K562 (cell line): ENCODE results near the gene MAP4K1. TPM values are rescaled to one million over a fixed set of nuclear protein-coding genes. Genes with fewer than 3 reads are reported as not detected.

ENCODE experiments used
- ADNP ChIP-seq: fragments of 200-800 bp; sonication (Bioruptor generic); IDR thresholded peaks from 2 replicates; pipeline ENCODE4 v1.6.1; 2016; ENCODE audit warnings: missing genetic modification characterization, missing compliant biosample characterization
- ATF7 ChIP-seq: fragments of 450-650 bp; IDR thresholded peaks from 2 replicates; pipeline ENCODE4 v1.7.1; 2014; ENCODE audit warnings: mild to moderate bottlenecking, moderate library complexity
- CBFA2T2 ChIP-seq: fragments of 450-650 bp; conservative IDR thresholded peaks from 2 replicates; pipeline ENCODE4 v1.6.1; 2017; ENCODE audit warnings: mild to moderate bottlenecking
- HDAC1 ChIP-seq, 2 experiments: fragments of 450-650 bp; IDR thresholded peaks; 2 replicates each; pipeline ENCODE4 v1.6.1; 2016 to 2017; ENCODE audit warnings: inconsistent platforms in 1 of 2, mild to moderate bottlenecking in 1 of 2, moderate library complexity in 1 of 2
- MAZ ChIP-seq, 2 experiments: fragments of 450-650 bp in 1 of 2; sonication (generic) in 1 of 2; formaldehyde crosslinking; IDR thresholded peaks in 1 of 2; conservative IDR thresholded peaks in 1 of 2; 2 replicates each; pipeline versions ENCODE4 v1.4.0 to v1.5.0; 2020; ENCODE audit warnings: mild to moderate bottlenecking in 1 of 2, missing genetic modification reagents in 1 of 2
- MYC ChIP-seq, 2 experiments: fragments of 250-450 bp in 1 of 2; sonication (Bioruptor Pico) in 1 of 2; IDR thresholded peaks; 2 replicates each; pipeline versions ENCODE4 v1.5.1 to v1.6.1; 2012 to 2021; ENCODE audit warnings: low read depth in 2 of 2, borderline replicate concordance in 1 of 2, improper control_type of control experiment in 1 of 2, low read length in 1 of 2, mild to moderate bottlenecking in 1 of 2, moderate library complexity in 1 of 2
- NUFIP1 ChIP-seq: fragments of 450-650 bp; IDR thresholded peaks from 2 replicates; pipeline ENCODE4 v1.6.1; 2018; ENCODE audit not compliant: partially characterized antibody
- RAD21 ChIP-seq, 2 experiments: fragments of 250-450 bp in 1 of 2; fragments of 450-650 bp in 1 of 2; sonication (Bioruptor Pico) in 1 of 2; formaldehyde crosslinking in 1 of 2; IDR thresholded peaks in 1 of 2; conservative IDR thresholded peaks in 1 of 2; 2 replicates each; pipeline versions ENCODE4 v1.4.0 to v1.8.0; 2020 to 2022; ENCODE audit warnings: mild to moderate bottlenecking in 2 of 2, moderate library complexity in 1 of 2
- RBFOX2 ChIP-seq: fragments of 200-400 bp; formaldehyde crosslinking; IDR thresholded peaks from 2 replicates; pipeline ENCODE4 v1.6.1; 2017; ENCODE audit warnings: low read depth, mild to moderate bottlenecking, low read length, moderate library complexity
- SLC30A9 ChIP-seq: fragments of 250-450 bp; sonication (Bioruptor Pico); IDR thresholded peaks from 2 replicates; pipeline ENCODE4 v1.8.0; 2022; ENCODE audit warnings: mild to moderate bottlenecking, moderate library complexity
- SRF ChIP-seq, 2 experiments: fragments of 250-450, 450-650 bp in 1 of 2; sonication (Bioruptor Pico) in 1 of 2; sonication (generic) in 1 of 2; formaldehyde crosslinking; IDR thresholded peaks; 2 replicates each; pipeline versions ENCODE4 v1.5.0 to v1.5.1; 2020 to 2022; ENCODE audit warnings: mild to moderate bottlenecking in 1 of 2, missing genetic modification reagents in 1 of 2
- TCFL5 ChIP-seq: fragments of 250-450 bp; sonication (Bioruptor Pico); conservative IDR thresholded peaks from 2 replicates; pipeline ENCODE4 v1.6.1; 2021; ENCODE audit warnings: mild to moderate bottlenecking, moderate library complexity, matching md5 sums
- TFAP4 ChIP-seq: sonication (generic); formaldehyde crosslinking; IDR thresholded peaks from 2 replicates; pipeline ENCODE4 v1.8.0; 2022; ENCODE audit warnings: missing genetic modification reagents, mild to moderate bottlenecking, moderate library complexity, borderline replicate concordance
- TSHZ1 ChIP-seq: fragments of 250-450 bp; sonication (Bioruptor Pico); IDR thresholded peaks from 2 replicates; pipeline ENCODE4 v1.4.0; 2020; ENCODE audit warnings: mild to moderate bottlenecking, moderate library complexity
- ZBTB17 ChIP-seq: fragments of 450-650 bp; formaldehyde crosslinking; IDR thresholded peaks from 2 replicates; pipeline ENCODE4 v1.4.0; 2020; ENCODE audit warnings: mild to moderate bottlenecking
- ZNF24 ChIP-seq: fragments of 450-650 bp; IDR thresholded peaks from 2 replicates; pipeline ENCODE4 v1.6.1; 2016
- polyA plus RNA-seq, 8 experiments: library from polyadenylated mRNA; depleted of rRNA in 4 of 8; stranded (reverse) in 5 of 8; unstranded in 3 of 8; fragments of >200 nt; fragmentation: Nextera tagmentation in 2 of 8; fragmentation: Illumina TruSeq in 1 of 8; extraction: Ambion mirVana in 2 of 8; extraction: Trizol in 1 of 8; gene quantifications; 2 replicates each; pipeline versions ENCODE4 v1.2.1 to v1.2.3, GENCODE V29; 2011 to 2014; ENCODE audit warnings: inconsistent platforms in 1 of 8, missing spikeins in 1 of 8
- total RNA-seq, 7 experiments: library from RNA; depleted of rRNA in 6 of 7; stranded (reverse); fragments of >200 nt in 6 of 7; fragmentation: Illumina TruSeq in 2 of 7; extraction: Trizol in 2 of 7; gene quantifications; 2 replicates each; pipeline versions ENCODE4 v1.2.1 to v1.2.3, GENCODE V29; 2011 to 2021; ENCODE audit warnings: low replicate concordance in 1 of 7

Gene MAP4K1
- total and polyA plus RNA-seq, 9 of the 15 experiments (the other 6 are each of a cell fraction or from before 2014, with no cell fraction given) = 0.14 to 3.2 (median 0.73) TPM; not detected in 1

- TF ChIP-seq TFAP4 (CRISPR knock-in tag) (peak; percentile 85), ADNP (no peak), MAZ (CRISPR knock-in tag; conservative IDR thresholded peaks at IDR 0.05 in 1 of 2, IDR thresholded peaks at IDR 0.05 in 1 of 2) (peak; percentile 83 to 90), RAD21 (CRISPR knock-in tag; conservative IDR thresholded peaks at IDR 0.05 in 1 of 2, IDR thresholded peaks at IDR 0.05 in 1 of 2) (peak in 1 of 2 experiments; percentile 18; a peak in 2 of 4 replicates), CBFA2T2 (no peak), SRF (CRISPR knock-in tag; IDR thresholded peaks at IDR 0.05) (peak in 1 of 2 experiments; percentile 81; a peak in 2 of 4 replicates), NUFIP1 (no peak), MYC (IDR thresholded peaks at IDR 0.05; ENCODE audit: low read depth, low read length) (peak; percentile 55; the same call in 1 of the 2 replicates), MYC (CRISPR knock-in tag; IDR thresholded peaks at IDR 0.05; ENCODE audit: borderline replicate concordance, low read depth) (no peak), ZNF24 (0 out of 2 replicates have a peak, but pooled peaks have one; percentile 15), SLC30A9 (CRISPR knock-in tag) (0 out of 2 replicates have a peak, but pooled peaks have one; percentile 17), RBFOX2 (peak; percentile 89), ATF7 (peak; percentile 91), ZBTB17 (CRISPR knock-in tag) (peak; percentile 25; the same call in 1 of the 2 replicates), TSHZ1 (CRISPR knock-in tag) (no peak), TCFL5 (CRISPR knock-in tag) (no peak), HDAC1 (IDR thresholded peaks at IDR 0.05) (peak in 1 of 2 experiments; percentile 82; a peak in 2 of 4 replicates)
Measured at GRCh38 chr19:38647368-38647965, 29.7 kb upstream of the MAP4K1 start, which contains the start of gene ACTN4 (continued).
